Middle frontal gyrus (tissue), 1 donor: ENCODE data around the gene SH3PXD2A.
"Not testable (repeated sequence)": the region's sequence is repeated elsewhere in the genome, so short reads cannot be mapped to it uniquely, and the experiment has no call there.

Source experiments
- DNase-seq: peaks from one replicate; pipeline ENCODE4 v3.0.0-alpha.2; 2015; ENCODE audit warnings: low spot score; ENCODE audit errors: extremely low spot score

Gene SH3PXD2A

DNA sequence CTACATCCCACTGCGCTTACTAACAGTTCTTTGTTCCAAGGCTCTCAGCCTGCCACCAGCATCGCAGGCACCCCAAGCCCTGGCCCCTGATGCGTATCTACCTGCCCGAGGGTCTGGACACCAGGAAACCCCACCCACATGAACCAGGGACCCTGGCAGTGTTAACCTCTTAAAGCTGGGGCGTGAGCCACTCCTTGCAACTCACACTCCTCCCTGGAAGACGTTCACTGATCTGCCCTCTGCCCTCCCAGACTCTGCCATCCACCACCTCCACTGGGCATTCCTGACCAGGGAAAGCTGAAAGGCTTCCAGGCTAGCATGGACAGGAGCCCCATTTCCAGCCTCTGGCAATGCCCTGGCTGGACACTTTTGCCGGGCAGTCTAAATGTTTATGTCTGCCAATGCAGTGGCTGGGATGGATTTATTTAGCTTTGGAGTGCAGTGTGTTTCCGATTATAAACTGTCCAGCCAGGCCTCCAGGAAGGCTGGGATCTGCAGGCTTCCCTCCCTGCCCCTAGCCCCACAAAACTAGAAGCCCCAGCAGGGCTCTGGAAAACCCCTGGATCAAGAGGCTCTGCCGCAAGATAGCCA lies 244.4 kb downstream of the SH3PXD2A start:
- no peak for DNase-seq

DNA sequence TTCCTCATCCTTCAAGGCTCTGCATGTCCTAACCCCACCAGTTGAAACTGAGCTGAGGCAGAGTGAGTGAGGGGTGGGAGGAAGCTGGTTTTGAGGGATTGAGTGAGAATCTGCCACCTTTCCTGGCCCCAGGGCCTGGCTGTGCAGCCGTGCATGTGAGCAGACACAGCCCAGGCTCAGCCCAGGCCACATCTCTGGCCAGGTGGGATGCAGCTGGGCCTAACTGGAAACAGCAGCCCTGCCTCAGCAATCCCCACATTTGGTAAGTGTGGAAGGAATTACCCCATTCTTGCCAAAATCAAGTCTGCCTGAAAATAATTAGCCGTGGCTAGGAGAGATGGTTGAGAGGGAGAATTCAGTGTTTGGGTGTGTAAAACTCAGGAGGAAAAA lies 245.3 kb downstream of the SH3PXD2A start:
- no peak for DNase-seq

DNA sequence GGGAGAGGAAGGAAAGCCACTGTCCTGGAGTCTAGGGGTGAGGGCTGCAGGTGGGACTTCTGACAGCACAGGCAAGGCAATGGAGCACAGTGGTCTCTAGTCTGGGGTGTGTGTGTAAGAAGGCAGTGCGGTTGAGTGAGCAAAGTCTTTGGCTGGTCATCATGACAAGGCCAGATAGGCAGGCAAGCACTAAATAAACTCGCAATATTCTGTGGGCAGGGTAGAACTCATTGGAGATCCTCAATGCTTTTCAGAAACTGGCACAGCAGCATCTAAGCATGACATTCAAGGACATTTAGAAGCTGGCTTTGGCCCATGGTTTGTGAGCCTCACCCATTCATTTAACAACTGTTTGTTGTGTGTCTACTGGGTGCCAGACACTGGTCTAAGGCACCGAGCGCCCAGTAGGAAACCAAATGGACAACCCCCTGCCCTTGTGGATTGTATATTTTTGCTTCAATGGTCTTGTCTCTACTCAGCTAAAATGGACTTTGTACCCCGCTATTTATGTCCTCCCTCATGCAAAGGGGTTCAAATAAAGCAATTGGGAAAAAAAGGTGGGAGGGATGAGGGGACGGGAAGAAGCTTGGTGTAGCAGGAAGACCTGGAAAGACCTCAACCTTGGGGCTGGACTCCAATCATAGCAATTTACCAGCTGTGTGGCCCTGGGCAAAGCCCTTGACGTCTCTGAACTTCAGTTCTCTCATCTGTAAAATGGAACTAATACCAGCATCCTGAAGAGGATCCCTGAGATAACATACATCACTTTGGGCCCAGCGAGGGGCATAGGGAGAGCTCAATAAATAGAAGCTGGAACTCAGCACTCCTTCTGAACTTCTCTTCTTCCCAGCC lies 245.9 kb downstream of the SH3PXD2A start:
- no peak for DNase-seq

GRCh38 chr10:103608056-103608455 lies 247.3 kb downstream of the SH3PXD2A start:
- DNase-seq = not testable (repeated sequence)

GRCh38 chr10:103607051-103607450 lies 248.3 kb downstream of the SH3PXD2A start:
- not testable (repeated sequence) for DNase-seq

DNA sequence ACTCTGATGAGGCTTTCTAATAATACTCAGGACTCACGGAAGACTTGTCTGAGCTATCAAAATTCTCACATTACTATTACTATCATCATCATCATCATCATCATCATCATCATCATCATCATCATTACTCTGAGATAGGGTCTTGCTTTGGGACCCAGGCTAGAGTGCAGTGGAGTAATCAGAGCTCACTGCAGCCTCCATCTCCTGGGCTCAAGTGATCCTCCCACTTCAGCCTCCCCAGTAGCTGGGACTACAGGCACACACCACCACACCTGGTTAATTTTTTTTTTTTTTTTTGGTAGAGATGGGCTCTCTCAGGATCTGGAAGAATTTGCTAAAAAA lies 249.3 kb downstream of the SH3PXD2A start:
- DNase-seq = not testable (repeated sequence)

- no peak for DNase-seq
Measured at GRCh38 chr10:103605359-103606096, 249.8 kb downstream of the SH3PXD2A start.

DNA sequence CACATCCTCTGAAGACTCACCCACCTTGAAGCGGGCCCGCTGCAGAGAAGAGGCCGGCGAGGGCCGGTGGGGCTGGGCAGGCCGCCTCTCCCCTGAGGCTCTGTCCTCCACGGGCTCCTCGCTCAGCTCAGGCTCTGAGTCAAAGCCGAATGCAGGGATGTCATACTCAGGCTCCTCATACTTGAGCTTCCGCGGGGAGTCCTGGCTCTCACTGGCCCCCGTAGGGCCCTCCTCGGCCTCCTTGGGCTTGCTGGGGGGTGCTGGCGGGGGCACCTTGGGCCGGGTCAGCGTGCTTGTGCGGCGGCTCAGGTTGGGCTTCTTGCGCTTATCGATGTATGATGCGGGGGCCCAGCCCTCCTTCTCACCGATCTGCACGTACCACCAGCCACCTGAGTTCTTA lies 252.0 kb downstream of the SH3PXD2A start:
- DNase-seq = no peak

GRCh38 chr10:103602852-103603155 lies 252.6 kb downstream of the SH3PXD2A start:
- DNase-seq = no peak

DNA sequence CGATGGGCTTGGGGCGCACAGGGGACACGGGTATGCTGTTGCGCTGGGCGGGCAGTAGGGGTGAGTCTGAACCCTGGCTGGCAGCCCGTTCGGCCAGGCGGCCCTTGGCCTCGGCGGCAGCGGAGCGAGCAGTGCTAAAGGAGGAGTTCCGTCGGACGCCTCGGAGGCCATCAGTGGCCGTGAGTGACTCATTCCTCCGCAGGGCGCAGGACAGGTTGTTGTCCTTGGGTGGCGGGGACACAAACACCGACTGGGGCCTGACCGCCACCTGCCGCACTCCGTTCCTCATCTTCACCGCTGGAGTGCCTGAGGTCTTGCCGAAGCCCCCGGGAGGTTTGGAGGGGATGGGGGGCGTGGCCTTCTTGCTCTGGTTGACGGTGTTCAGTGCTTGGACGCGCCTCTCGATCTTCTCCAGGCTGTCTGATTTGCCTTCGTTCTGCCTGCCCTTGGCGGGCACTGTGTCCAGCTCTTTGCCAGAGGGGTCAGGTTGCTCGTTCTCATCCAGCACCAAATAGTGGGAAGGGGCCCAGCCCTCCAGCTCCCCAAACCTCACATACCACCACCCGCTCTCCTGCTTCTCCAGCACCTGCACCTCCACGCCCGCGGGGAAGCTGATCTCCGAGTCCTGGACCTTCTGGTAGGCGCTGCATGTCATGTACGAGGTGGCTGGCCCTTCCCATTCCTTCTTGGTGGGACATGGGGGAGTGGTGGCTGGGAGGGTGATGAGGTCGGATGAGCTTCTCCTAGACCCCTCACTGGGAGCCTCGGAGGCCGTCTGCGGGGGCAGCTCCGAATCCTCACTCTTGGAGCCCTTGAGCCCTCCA lies 253.1 kb downstream of the SH3PXD2A start:
- DNase-seq = no peak

DNA sequence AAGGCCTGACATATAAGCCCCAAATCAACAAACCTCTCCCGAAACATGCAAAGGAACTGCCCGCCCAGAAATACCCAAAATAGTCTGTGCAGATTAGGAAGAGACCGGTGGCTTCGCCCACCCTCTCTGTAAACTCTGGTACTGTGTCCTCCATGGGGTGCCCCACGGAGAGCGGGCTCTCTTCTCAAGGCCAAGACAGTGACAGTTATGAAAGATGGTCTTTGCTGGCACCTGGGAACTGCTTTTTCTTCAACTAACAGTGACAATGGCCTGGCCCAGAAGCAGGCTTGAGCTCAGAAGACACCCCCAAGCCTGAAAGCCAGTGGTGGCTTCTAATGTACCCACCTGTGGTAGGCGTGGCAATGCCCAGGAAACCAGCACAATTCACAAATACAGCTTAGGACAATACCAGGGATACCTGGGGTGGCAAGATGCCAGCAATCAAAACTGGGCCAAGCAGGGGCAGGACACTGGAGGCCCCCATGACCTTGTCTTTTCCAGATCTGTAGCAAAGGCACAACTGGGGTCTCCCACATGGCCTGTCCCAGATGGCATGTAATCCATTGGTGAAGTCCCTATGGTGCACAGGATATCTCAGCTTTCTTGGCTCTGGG lies 254.3 kb downstream of the SH3PXD2A start:
- DNase-seq = no peak

GRCh38 chr10:103600325-103600724 lies 255.1 kb downstream of the SH3PXD2A start:
- DNase-seq = no peak

- no peak for DNase-seq
Measured at GRCh38 chr10:103599907-103600306, 255.5 kb downstream of the SH3PXD2A start.

DNA sequence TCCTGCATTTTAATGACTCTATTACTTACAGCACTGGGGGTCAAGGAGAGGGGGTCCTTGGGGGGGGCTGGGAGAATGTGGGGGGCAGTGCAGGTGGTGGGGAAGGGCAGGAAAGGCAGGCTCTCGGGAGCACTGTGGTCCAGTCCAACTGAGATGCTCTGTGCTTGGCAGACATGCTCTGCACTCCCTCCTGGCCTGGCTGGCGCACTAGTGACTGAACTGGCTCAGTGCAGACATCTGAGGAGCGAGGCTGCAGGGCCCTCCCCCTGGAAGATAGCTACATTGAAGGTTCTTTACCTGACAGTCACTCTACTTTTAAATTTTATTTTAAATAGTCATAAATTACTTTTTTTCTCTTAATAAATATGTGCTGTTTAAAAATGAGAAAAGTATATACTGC lies 256.2 kb downstream of the SH3PXD2A start:
- no peak for DNase-seq

- DNase-seq = peak; percentile 75
Measured at GRCh38 chr10:103598654-103599115, 256.7 kb downstream of the SH3PXD2A start.

GRCh38 chr10:103597003-103597402 lies 258.4 kb downstream of the SH3PXD2A start:
- DNase-seq = no peak

GRCh38 chr10:103595933-103596726 lies 259.2 kb downstream of the SH3PXD2A start:
- DNase-seq = no peak

GRCh38 chr10:103593022-103593570 lies 262.3 kb downstream of the SH3PXD2A start:
- DNase-seq = no peak

DNA sequence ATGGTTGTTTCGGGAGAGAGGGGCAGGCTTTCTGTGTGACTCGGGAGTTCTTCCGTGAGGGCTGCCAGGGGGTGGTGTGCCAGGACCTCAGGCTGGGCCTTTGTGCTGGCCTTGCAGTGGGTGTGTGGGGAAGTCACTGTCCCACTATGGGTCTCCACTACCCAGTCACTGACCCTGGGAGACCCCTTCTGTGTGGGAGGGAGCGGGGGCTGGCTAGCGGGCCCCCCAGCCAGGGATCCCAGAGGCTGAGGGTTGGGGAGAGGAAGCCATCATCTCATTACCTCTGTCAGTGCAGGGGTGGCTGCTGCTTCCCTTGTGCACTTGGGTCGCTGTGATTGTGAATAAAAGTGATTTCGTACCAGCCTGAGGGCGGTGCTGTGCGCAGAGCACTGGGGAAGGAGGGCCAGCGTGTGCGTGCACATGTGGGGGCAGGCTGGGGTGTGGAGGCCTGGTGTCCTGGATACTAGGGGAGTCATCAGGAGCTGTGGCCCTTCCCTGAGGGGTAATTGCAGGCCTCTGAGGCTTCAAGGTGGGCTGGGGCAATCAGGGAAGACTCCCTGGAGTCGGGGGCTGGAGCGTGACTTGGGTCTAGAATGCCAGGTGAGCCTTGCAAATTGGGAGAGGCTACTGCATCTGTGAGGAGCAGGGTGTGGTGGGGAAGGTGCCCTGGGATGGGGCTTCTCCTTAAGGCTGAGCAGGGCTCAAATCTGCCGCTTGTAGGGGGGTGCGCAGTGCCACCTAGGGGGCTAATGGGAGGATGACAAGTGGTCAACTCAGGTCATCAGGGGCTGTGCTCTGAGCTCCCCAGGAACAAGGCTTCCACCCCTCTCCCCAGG lies 263.0 kb downstream of the SH3PXD2A start:
- no peak for DNase-seq
